Ishikawa (cell line): Measurements from ENCODE around the gene SLC30A3.

Experiments used
- CEBPB ChIP-seq: IDR thresholded peaks from 2 replicates; pipeline ENCODE4 v1.6.1; 2012
- CREB1 ChIP-seq: IDR thresholded peaks from 2 replicates; pipeline ENCODE4 v1.6.1; 2012; ENCODE audit warnings: low read depth
- EGR1 ChIP-seq: IDR thresholded peaks from 2 replicates; pipeline ENCODE4 v1.6.1; 2012
- EP300 ChIP-seq: IDR thresholded peaks from 2 replicates; pipeline ENCODE4 v1.6.1; 2012; ENCODE audit warnings: borderline replicate concordance
- FOXM1 ChIP-seq: IDR thresholded peaks from 2 replicates; pipeline ENCODE4 v1.6.1; 2012; ENCODE audit warnings: low read depth, borderline replicate concordance
- MAX ChIP-seq: IDR thresholded peaks from 2 replicates; pipeline ENCODE4 v1.6.1; 2012
- NFIC ChIP-seq: IDR thresholded peaks from 2 replicates; pipeline ENCODE4 v1.6.1; 2012
- RAD21 ChIP-seq: IDR thresholded peaks from 2 replicates; pipeline ENCODE4 v1.6.1; 2012; ENCODE audit warnings: low read depth
- REST ChIP-seq: IDR thresholded peaks from 2 replicates; pipeline ENCODE4 v1.6.1; 2012; ENCODE audit warnings: low read depth, mild to moderate bottlenecking
- TAF1 ChIP-seq: IDR thresholded peaks from 2 replicates; pipeline ENCODE4 v1.6.1; 2012; ENCODE audit warnings: low read depth, mild to moderate bottlenecking
- TCF12 ChIP-seq: IDR thresholded peaks from 2 replicates; pipeline ENCODE4 v1.6.1; 2012; ENCODE audit warnings: low read depth
- TEAD4 ChIP-seq: IDR thresholded peaks from 2 replicates; pipeline ENCODE4 v1.6.1; 2012
- USF1 ChIP-seq: IDR thresholded peaks from 2 replicates; pipeline ENCODE4 v1.6.1; 2012
- YY1 ChIP-seq: IDR thresholded peaks from 2 replicates; pipeline ENCODE4 v1.6.1; 2012; ENCODE audit warnings: low read depth
- ZBTB7A ChIP-seq: IDR thresholded peaks from 2 replicates; pipeline ENCODE4 v1.6.1; 2012; ENCODE audit warnings: low read depth

SLC30A3 gene

GRCh38 chr2:27243391-27244130 lies 19.3 kb downstream of the SLC30A3 start:
- TF ChIP-seq FOXM1 (no peak), EP300 (no peak), EGR1 (no peak), CREB1 (no peak), ZBTB7A (no peak), REST (no peak), YY1 (no peak), TCF12 (no peak), CEBPB (no peak), TEAD4 (no peak), RAD21 (no peak), USF1 (no peak), NFIC (no peak), TAF1 (no peak), MAX (no peak)

GRCh38 chr2:27242614-27242951 lies 20.3 kb downstream of the SLC30A3 start:
- TF ChIP-seq FOXM1 (no peak), USF1 (no peak), CEBPB (no peak), NFIC (no peak), REST (no peak), TCF12 (no peak), CREB1 (no peak), RAD21 (no peak), ZBTB7A (no peak), EP300 (no peak), EGR1 (no peak), TEAD4 (no peak), TAF1 (no peak), YY1 (no peak), MAX (no peak)

- TF ChIP-seq RAD21, result no peak
- no peak for TF ChIP-seq CREB1
- TF ChIP-seq TCF12, result no peak
- no peak for TF ChIP-seq ZBTB7A
- no peak for TF ChIP-seq USF1
- no peak for TF ChIP-seq TAF1
- no peak for TF ChIP-seq NFIC
Measured at GRCh38 chr2:27241761-27242613, 20.9 kb downstream of the SLC30A3 start.

- TF ChIP-seq REST (no peak), CEBPB (no peak), USF1 (no peak), TEAD4 (no peak), EGR1 (no peak), FOXM1 (no peak), TCF12 (no peak), RAD21 (no peak), TAF1 (no peak), NFIC (no peak), CREB1 (no peak), MAX (no peak), ZBTB7A (no peak), EP300 (no peak), YY1 (no peak)
Measured at GRCh38 chr2:27240406-27240805, 22.4 kb downstream of the SLC30A3 start.
